Endodermal cell (in vitro differentiated cells): ENCODE results near the gene PLAGL2. TPM values are rescaled to one million over a fixed set of nuclear protein-coding genes. Genes with fewer than 3 reads are reported as not detected.

Experiments used
- DNase-seq: peaks from one replicate; pipeline ENCODE4 v3.0.0-alpha.2; 2017
- H3K27ac ChIP-seq: 2 replicates; pipeline ENCODE4 v1.5.1; 2013; ENCODE audit warnings: mild to moderate bottlenecking, low read depth, low read length, moderate library complexity
- H3K27me3 ChIP-seq: 2 replicates; pipeline ENCODE4 v1.6.1; 2013; ENCODE audit warnings: mild to moderate bottlenecking, low read length, moderate library complexity; ENCODE audit not compliant: insufficient read depth, control insufficient read depth, poor library complexity, severe bottlenecking
- H3K36me3 ChIP-seq: 2 replicates; pipeline ENCODE4 v1.7.0; 2013; ENCODE audit warnings: mild to moderate bottlenecking, low read length, moderate library complexity; ENCODE audit not compliant: control insufficient read depth, insufficient read depth
- H3K4me1 ChIP-seq: one replicate; pipeline ENCODE4 v1.7.0; 2013; ENCODE audit warnings: low read length; ENCODE audit not compliant: control insufficient read depth, insufficient read depth
- H3K4me3 ChIP-seq: 2 replicates; pipeline ENCODE4 v1.5.1; 2013; ENCODE audit warnings: mild to moderate bottlenecking, low read length, moderate library complexity
- H3K9ac ChIP-seq: 2 replicates; pipeline ENCODE4 v1.6.1; 2013; ENCODE audit warnings: mild to moderate bottlenecking, low read length, moderate library complexity; ENCODE audit not compliant: poor library complexity, severe bottlenecking; ENCODE audit errors: extremely low read depth
- H3K9me3 ChIP-seq: 2 replicates; pipeline ENCODE4 v1.6.1; 2013; ENCODE audit warnings: mild to moderate bottlenecking, low read length, moderate library complexity; ENCODE audit not compliant: control insufficient read depth
- H3K27ac Mint-ChIP-seq: 2 replicates; pipeline ENCODE4 v1.8.0; 2020; ENCODE audit warnings: mixed read lengths
- H3K27me3 Mint-ChIP-seq: 2 replicates; pipeline ENCODE4 v1.8.0; 2021; ENCODE audit warnings: mild to moderate bottlenecking, mixed read lengths; ENCODE audit not compliant: insufficient read depth
- H3K36me3 Mint-ChIP-seq: 2 replicates; pipeline ENCODE4 v1.8.0; 2020; ENCODE audit warnings: low read depth, mixed read lengths
- H3K4me1 Mint-ChIP-seq: 2 replicates; pipeline ENCODE4 v1.8.0; 2020; ENCODE audit warnings: mixed read lengths
- H3K4me3 Mint-ChIP-seq: 2 replicates; pipeline ENCODE4 v1.8.0; 2020; ENCODE audit warnings: mild to moderate bottlenecking, moderate library complexity, mixed read lengths
- H3K9me3 Mint-ChIP-seq: 2 replicates; pipeline ENCODE4 v1.8.0; 2020; ENCODE audit warnings: mild to moderate bottlenecking, mixed read lengths
- WGBS, 2 experiments: methylation state at CpG; one replicate each; pipeline versions ENCODE4 v1.1.5 to v1.1.7; 2013; ENCODE audit warnings: missing lambda C conversion rate in 2 of 2, mixed read lengths in 1 of 2; ENCODE audit not compliant: insufficient coverage in 1 of 2, insufficient read length in 1 of 2; 5-methylcytosine and 5-hydroxymethylcytosine counted together
- total RNA-seq, 2 donors: library from RNA; stranded (reverse); fragmentation: NEBNext Ultra II Directional in 1 of 2; extraction: Animal tissue kit (Norgen Biotek cat#: 25700) in 1 of 2; gene quantifications; 2 replicates in 1 of 2; 3 replicates in 1 of 2; pipeline ENCODE4 v1.2.1, GENCODE V29; 2021
- TF ChIP-seq, protein P1 (sequence below): fragments of 200-600 bp; sonication (generic); conservative IDR thresholded peaks from 2 replicates; pipeline ENCODE4 v1.5.0; 2021; ENCODE audit warnings: antibody characterized with exemption, mild to moderate bottlenecking

The PLAGL2 gene
- total RNA-seq, 2 donors from 2014 or later: 25.5 to 34.5 TPM

GRCh38 chr20:32158351-32158750 is 49.2 kb downstream of the PLAGL2 start:
- WGBS, 2 experiments: 92 to 97% methylated on average over 5 to 11 of the region's 11 CpGs
- peaks cover 2% of the 10 kb centered on the region for H3K4me1 Mint-ChIP-seq
- H3K9ac ChIP-seq: no peak overlapping the region
- H3K36me3 ChIP-seq: peaks cover 63% of the 10 kb centered on the region
- no peaks in the 10 kb centered on the region for H3K9me3 Mint-ChIP-seq
- no peak overlapping the region for H3K27ac ChIP-seq
- H3K27ac Mint-ChIP-seq: no peak overlapping the region
- H3K27me3 ChIP-seq: no peaks in the 10 kb centered on the region
- no peak for DNase-seq
- H3K4me3 ChIP-seq: no peak overlapping the region
- TF ChIP-seq, protein P1, sequence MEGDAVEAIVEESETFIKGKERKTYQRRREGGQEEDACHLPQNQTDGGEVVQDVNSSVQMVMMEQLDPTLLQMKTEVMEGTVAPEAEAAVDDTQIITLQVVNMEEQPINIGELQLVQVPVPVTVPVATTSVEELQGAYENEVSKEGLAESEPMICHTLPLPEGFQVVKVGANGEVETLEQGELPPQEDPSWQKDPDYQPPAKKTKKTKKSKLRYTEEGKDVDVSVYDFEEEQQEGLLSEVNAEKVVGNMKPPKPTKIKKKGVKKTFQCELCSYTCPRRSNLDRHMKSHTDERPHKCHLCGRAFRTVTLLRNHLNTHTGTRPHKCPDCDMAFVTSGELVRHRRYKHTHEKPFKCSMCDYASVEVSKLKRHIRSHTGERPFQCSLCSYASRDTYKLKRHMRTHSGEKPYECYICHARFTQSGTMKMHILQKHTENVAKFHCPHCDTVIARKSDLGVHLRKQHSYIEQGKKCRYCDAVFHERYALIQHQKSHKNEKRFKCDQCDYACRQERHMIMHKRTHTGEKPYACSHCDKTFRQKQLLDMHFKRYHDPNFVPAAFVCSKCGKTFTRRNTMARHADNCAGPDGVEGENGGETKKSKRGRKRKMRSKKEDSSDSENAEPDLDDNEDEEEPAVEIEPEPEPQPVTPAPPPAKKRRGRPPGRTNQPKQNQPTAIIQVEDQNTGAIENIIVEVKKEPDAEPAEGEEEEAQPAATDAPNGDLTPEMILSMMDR: no peak
- H3K36me3 Mint-ChIP-seq: peaks cover 73% of the 10 kb centered on the region
- H3K4me3 Mint-ChIP-seq: no peak overlapping the region
- H3K9me3 ChIP-seq: no peaks in the 10 kb centered on the region
- peaks cover 2% of the 10 kb centered on the region for H3K4me1 ChIP-seq
- H3K27me3 Mint-ChIP-seq: no peaks in the 10 kb centered on the region

DNA sequence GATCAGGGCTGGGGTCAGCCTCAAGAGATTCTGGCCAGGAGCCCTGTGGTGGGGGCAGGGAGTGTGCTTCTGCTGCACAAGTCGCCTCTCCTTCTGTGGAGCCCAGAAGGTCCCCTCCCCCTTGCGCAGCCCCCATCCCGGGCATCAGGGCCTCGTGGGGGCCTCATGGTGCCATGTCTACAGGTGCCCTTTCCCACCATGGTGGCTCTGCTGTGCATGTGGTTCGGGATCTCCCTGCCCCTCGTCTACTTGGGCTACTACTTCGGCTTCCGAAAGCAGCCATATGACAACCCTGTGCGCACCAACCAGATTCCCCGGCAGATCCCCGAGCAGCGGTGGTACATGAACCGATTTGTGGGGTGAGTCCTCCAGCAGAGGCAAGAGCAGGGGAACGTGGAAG is 49.9 kb downstream of the PLAGL2 start:
- no peak overlapping the region for H3K4me3 Mint-ChIP-seq
- H3K4me1 Mint-ChIP-seq: peaks cover 2% of the 10 kb centered on the region
- H3K36me3 Mint-ChIP-seq: peaks cover 76% of the 10 kb centered on the region
- H3K27me3 Mint-ChIP-seq: no peaks in the 10 kb centered on the region
- Histone ChIP-seq H3K4me1 (peaks cover 2% of the 10 kb centered on the region), H3K4me3 (no peak overlapping the region), H3K36me3 (peaks cover 67% of the 10 kb centered on the region), H3K27ac (no peak overlapping the region), H3K27me3 (no peaks in the 10 kb centered on the region), H3K9me3 (no peaks in the 10 kb centered on the region), H3K9ac (no peak overlapping the region)
- H3K27ac Mint-ChIP-seq: no peak overlapping the region
- TF ChIP-seq, protein P1: no peak
- 94 to 95% methylated on average over 11 to 14 of the region's 14 CpGs for WGBS, 2 experiments
- DNase-seq: no peak
- no peaks in the 10 kb centered on the region for H3K9me3 Mint-ChIP-seq

GRCh38 chr20:32155017-32155981 is 52.2 kb downstream of the PLAGL2 start:
- 82 to 89% methylated on average over 5 to 11 of the region's 11 CpGs for WGBS, 2 experiments
- peaks cover 67% of the 10 kb centered on the region for H3K36me3 ChIP-seq
- Mint-ChIP-seq H3K4me3 (no peak overlapping the region), H3K27me3 (no peaks in the 10 kb centered on the region), H3K36me3 (peaks cover 77% of the 10 kb centered on the region), H3K27ac (peak overlapping the region; percentile 84), H3K9me3 (no peaks in the 10 kb centered on the region), H3K4me1 (peaks cover 2% of the 10 kb centered on the region)
- no peaks in the 10 kb centered on the region for H3K9me3 ChIP-seq
- DNase-seq: peak; percentile 89
- H3K27me3 ChIP-seq: no peaks in the 10 kb centered on the region
- TF ChIP-seq, protein P1: peak; percentile 90
- no peak overlapping the region for H3K9ac ChIP-seq
- no peak overlapping the region for H3K4me3 ChIP-seq
- H3K4me1 ChIP-seq: peaks cover 2% of the 10 kb centered on the region
- H3K27ac ChIP-seq: peak overlapping the region; percentile 29
